PC-3 (cell line): Measurements from ENCODE around the gene PCID2. TPM values are rescaled to one million over a fixed set of nuclear protein-coding genes. Genes with fewer than 3 reads are reported as not detected.

Experiments used
- ATAC-seq: fragments of 200-7000 bp; cut with Tn5 transposase; 2 replicates; pipeline ENCODE4 v1.9.1; 2020; ENCODE audit warnings: mild to moderate bottlenecking, moderate library complexity
- BruUV-seq: library from RNA; stranded (reverse); fragments of 400-500 nt; replicated peaks from 2 replicates; lab custom pipeline; 2021; lab: Mats Ljungman, UMichigan
- CTCF ChIA-PET: fragments of 300-600 bp; sonication (Branson Sonifier 250); formaldehyde crosslinking; loops from one replicate; lab custom pipeline; 2022; ENCODE audit warnings: antibody characterized with exemption; lab: Charles Lee
- POLR2A ChIA-PET: fragments of 300-600 bp; sonication (Branson Sonifier 250); formaldehyde crosslinking; loops from one replicate; lab custom pipeline; 2022; ENCODE audit warnings: antibody characterized with exemption; ENCODE audit not compliant: unreplicated experiment; lab: Charles Lee
- DNase-seq: peaks from one replicate; pipeline ENCODE4 v3.0.0-alpha.2; 2015
- H2AFZ ChIP-seq: fragments of 300-600 bp; sonication (generic); 2 replicates; pipeline ENCODE4 v1.6.0; 2016; ENCODE audit warnings: antibody characterized with exemption, low read length
- H3F3A ChIP-seq: fragments of 300-600 bp; sonication (generic); one replicate; pipeline ENCODE4 v1.6.0; 2017; ENCODE audit warnings: antibody characterized with exemption, low read length, control low read depth, mild to moderate bottlenecking; ENCODE audit not compliant: unreplicated experiment
- H3K27ac ChIP-seq: fragments of 300-600 bp; sonication (generic); 2 replicates; pipeline ENCODE4 v1.5.1; 2016; ENCODE audit warnings: mild to moderate bottlenecking, low read length
- H3K27me3 ChIP-seq: fragments of 300-600 bp; sonication (generic); 2 replicates; pipeline ENCODE4 v1.6.1; 2016; ENCODE audit warnings: low read length, mixed read lengths
- H3K36me3 ChIP-seq: fragments of 300-600 bp; sonication (generic); 2 replicates; pipeline ENCODE4 v1.6.1; 2016; ENCODE audit warnings: low read depth, mixed run types, low read length, mixed read lengths
- H3K4me1 ChIP-seq: fragments of 300-600 bp; sonication (generic); 2 replicates; pipeline ENCODE4 v1.5.1; 2016; ENCODE audit warnings: low read length; ENCODE audit not compliant: insufficient read depth
- H3K4me2 ChIP-seq: fragments of 300-600 bp; sonication (generic); 2 replicates; pipeline ENCODE4 v1.6.0; 2016; ENCODE audit warnings: low read length
- H3K4me3 ChIP-seq: fragments of 300-600 bp; sonication (generic); 2 replicates; pipeline ENCODE4 v1.5.1; 2016; ENCODE audit warnings: mild to moderate bottlenecking, low read length, mixed read lengths
- H3K79me2 ChIP-seq: fragments of 300-600 bp; sonication (generic); 2 replicates; pipeline ENCODE4 v1.6.1; 2017; ENCODE audit warnings: low read length, mixed read lengths
- H3K9ac ChIP-seq: fragments of 300-600 bp; sonication (generic); 2 replicates; pipeline ENCODE4 v1.6.0; 2016; ENCODE audit warnings: mild to moderate bottlenecking, low read length
- H3K9me2 ChIP-seq: fragments of 300-600 bp; sonication (generic); replicated peaks from 2 replicates; pipeline ENCODE4 v1.6.1; 2016; ENCODE audit warnings: mixed run types, low read length, mixed read lengths
- H3K9me3 ChIP-seq: fragments of 300-600 bp; sonication (generic); 2 replicates; pipeline ENCODE4 v1.6.1; 2016; ENCODE audit warnings: low read length, mixed read lengths
- H4K20me1 ChIP-seq: fragments of 300-600 bp; sonication (generic); 2 replicates; pipeline ENCODE4 v1.6.1; 2016; ENCODE audit warnings: low read length, mixed read lengths
- CTCF ChIP-seq: fragments of 300-600 bp; sonication (generic); conservative IDR thresholded peaks from 2 replicates; pipeline ENCODE4 v1.5.1; 2017; ENCODE audit warnings: antibody characterized with exemption, low read depth, mild to moderate bottlenecking, low read length
- EZH2 ChIP-seq: fragments of 300-600 bp; sonication (generic); IDR thresholded peaks from one replicate; pipeline ENCODE4 v1.6.1; 2017; ENCODE audit warnings: antibody characterized with exemption, mild to moderate bottlenecking, low read length; ENCODE audit not compliant: unreplicated experiment
- EZH2phosphoT487 ChIP-seq: fragments of 300-600 bp; sonication (generic); IDR thresholded peaks from 2 replicates; pipeline ENCODE4 v1.6.1; 2018; ENCODE audit warnings: mild to moderate bottlenecking, antibody characterized with exemption, low read length, borderline replicate concordance
- intact Hi-C: fragments of 100-400 bp; cut with micrococcal nuclease; formaldehyde crosslinking; loops from 2 replicates; pipeline ENCODE4 v1.9.0; 2023
- total RNA-seq: library from RNA; depleted of rRNA; stranded (reverse); fragments of >200 nt; gene quantifications from 2 replicates; pipeline ENCODE4 v1.2.3, GENCODE V29; 2014

Gene PCID2
- total RNA-seq, 1 experiment from 2014 or later, result 39.4 TPM

GRCh38 chr13:113172419-113172926, 36.0 kb downstream of the PCID2 start:
- Histone ChIP-seq H3F3A (no peaks in the 10 kb centered on the region), H3K4me3 (no peak overlapping the region), H3K79me2 (no peaks in the 10 kb centered on the region), H3K27ac (no peak overlapping the region), H4K20me1 (no peaks in the 10 kb centered on the region), H3K9ac (no peak overlapping the region), H3K9me2 (no peaks in the 10 kb centered on the region), H3K9me3 (no peaks in the 10 kb centered on the region), H3K4me2 (no peak overlapping the region), H2AFZ (no peak overlapping the region), H3K4me1 (no peaks in the 10 kb centered on the region), H3K27me3 (no peaks in the 10 kb centered on the region), H3K36me3 (no peaks in the 10 kb centered on the region)
- no TSS peak for BruUV-seq
- TF ChIP-seq EZH2 (no peak), EZH2phosphoT487 (no peak), CTCF (no peak)
- ChIA-PET CTCF (no interaction called here), POLR2A (no interaction called here)
- no peak for ATAC-seq
- no peak for DNase-seq
- intact Hi-C loops, result no loop called here

GRCh38 chr13:113171250-113172125, 37.0 kb downstream of the PCID2 start:
- ChIA-PET CTCF (no interaction called here), POLR2A (no interaction called here)
- Histone ChIP-seq H3K27me3 (no peaks in the 10 kb centered on the region), H2AFZ (no peak overlapping the region), H3K4me1 (no peaks in the 10 kb centered on the region), H3K9me3 (no peaks in the 10 kb centered on the region), H3K79me2 (no peaks in the 10 kb centered on the region), H3K9ac (no peak overlapping the region), H3F3A (no peaks in the 10 kb centered on the region), H3K4me3 (no peak overlapping the region), H3K36me3 (no peaks in the 10 kb centered on the region), H3K4me2 (no peak overlapping the region), H3K27ac (no peak overlapping the region), H4K20me1 (no peaks in the 10 kb centered on the region), H3K9me2 (no peaks in the 10 kb centered on the region)
- no peak for DNase-seq
- intact Hi-C loops, result no loop called here
- no peak for ATAC-seq
- TF ChIP-seq EZH2 (no peak), CTCF (no peak), EZH2phosphoT487 (no peak)
- no TSS peak for BruUV-seq

GRCh38 chr13:113170511-113170910, 38.0 kb downstream of the PCID2 start:
- Histone ChIP-seq H3K4me2 (no peak overlapping the region), H3K27ac (no peak overlapping the region), H3K9me2 (no peaks in the 10 kb centered on the region), H3K27me3 (no peaks in the 10 kb centered on the region), H3K79me2 (no peaks in the 10 kb centered on the region), H2AFZ (no peak overlapping the region), H3F3A (no peaks in the 10 kb centered on the region), H3K36me3 (no peaks in the 10 kb centered on the region), H3K4me1 (no peaks in the 10 kb centered on the region), H3K9ac (no peak overlapping the region), H4K20me1 (no peaks in the 10 kb centered on the region), H3K9me3 (no peaks in the 10 kb centered on the region), H3K4me3 (no peak overlapping the region)
- no TSS peak for BruUV-seq
- ChIA-PET CTCF (no interaction called here), POLR2A (no interaction called here)
- no peak for DNase-seq
- no peak for TF ChIP-seq EZH2phosphoT487
- no peak for ATAC-seq
- intact Hi-C loops, result no loop called here
